ENCODE measurements around the gene DGKH.

DNA sequence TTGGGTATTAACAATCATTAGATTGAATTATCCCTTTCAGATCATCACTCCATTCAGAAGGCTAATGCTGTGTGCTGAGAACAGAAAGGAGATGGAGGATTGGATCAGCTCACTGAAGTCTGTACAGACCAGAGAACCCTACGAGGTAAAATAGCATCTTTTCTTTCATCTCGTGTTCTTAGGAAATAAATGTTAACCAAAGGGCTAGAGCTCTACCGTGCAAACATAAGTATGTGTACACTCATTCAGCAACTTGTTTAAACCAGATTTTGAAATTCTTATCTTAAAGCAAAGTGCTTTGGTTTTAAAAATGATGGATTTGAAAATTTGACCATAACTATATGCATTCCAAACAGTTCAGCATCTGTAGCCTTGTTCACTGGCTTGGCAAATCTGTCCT lies 106.8 kb downstream of the DGKH start:
- TF ChIP-seq, protein P1, sequence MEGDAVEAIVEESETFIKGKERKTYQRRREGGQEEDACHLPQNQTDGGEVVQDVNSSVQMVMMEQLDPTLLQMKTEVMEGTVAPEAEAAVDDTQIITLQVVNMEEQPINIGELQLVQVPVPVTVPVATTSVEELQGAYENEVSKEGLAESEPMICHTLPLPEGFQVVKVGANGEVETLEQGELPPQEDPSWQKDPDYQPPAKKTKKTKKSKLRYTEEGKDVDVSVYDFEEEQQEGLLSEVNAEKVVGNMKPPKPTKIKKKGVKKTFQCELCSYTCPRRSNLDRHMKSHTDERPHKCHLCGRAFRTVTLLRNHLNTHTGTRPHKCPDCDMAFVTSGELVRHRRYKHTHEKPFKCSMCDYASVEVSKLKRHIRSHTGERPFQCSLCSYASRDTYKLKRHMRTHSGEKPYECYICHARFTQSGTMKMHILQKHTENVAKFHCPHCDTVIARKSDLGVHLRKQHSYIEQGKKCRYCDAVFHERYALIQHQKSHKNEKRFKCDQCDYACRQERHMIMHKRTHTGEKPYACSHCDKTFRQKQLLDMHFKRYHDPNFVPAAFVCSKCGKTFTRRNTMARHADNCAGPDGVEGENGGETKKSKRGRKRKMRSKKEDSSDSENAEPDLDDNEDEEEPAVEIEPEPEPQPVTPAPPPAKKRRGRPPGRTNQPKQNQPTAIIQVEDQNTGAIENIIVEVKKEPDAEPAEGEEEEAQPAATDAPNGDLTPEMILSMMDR (IDR thresholded peaks at IDR 0.05), result no peak
- no peak for TF ChIP-seq EZH2phosphoT487 (IDR thresholded peaks at IDR 0.05)
- TF ChIP-seq EZH2 (IDR thresholded peaks at IDR 0.05), result no peak
